Activated T-cell treated with anti-CD3 and anti-CD28 coated beads, Interleukin-2, amount 50 U/mL, for 24 hours (primary cell): ENCODE data around the gene CIART.
A peak's percentile ranks its signal among the peaks of the same experiment; 100 is the strongest.
"Not testable (repeated sequence)": the region's sequence is repeated elsewhere in the genome, so short reads cannot be mapped to it uniquely, and the experiment has no call there.

ENCODE experiments used
- DNase-seq: peaks from one replicate; pipeline ENCODE4 v3.0.0-alpha.2; 2020
- H3K27ac Mint-ChIP-seq: 2 replicates; pipeline ENCODE4 v1.8.0; 2020; ENCODE audit warnings: mild to moderate bottlenecking, mixed read lengths
- H3K27me3 Mint-ChIP-seq: 2 replicates; pipeline ENCODE4 v1.8.0; 2020; ENCODE audit warnings: mixed read lengths
- H3K36me3 Mint-ChIP-seq: 2 replicates; pipeline ENCODE4 v1.8.0; 2020; ENCODE audit warnings: low read depth, mixed read lengths
- H3K4me1 Mint-ChIP-seq: 2 replicates; pipeline ENCODE4 v1.8.0; 2020; ENCODE audit warnings: low read depth, mixed read lengths
- H3K4me3 Mint-ChIP-seq: 2 replicates; pipeline ENCODE4 v1.8.0; 2020; ENCODE audit warnings: mild to moderate bottlenecking, moderate library complexity, mixed read lengths
- H3K9me3 Mint-ChIP-seq: 2 replicates; pipeline ENCODE4 v1.8.0; 2020; ENCODE audit warnings: mixed read lengths

CIART gene

GRCh38 chr1:150311762-150312161 is 29.4 kb downstream of the CIART start:
- Mint-ChIP-seq H3K4me1 (no peaks in the 10 kb centered on the region), H3K27me3 (no peaks in the 10 kb centered on the region)

GRCh38 chr1:150314691-150315090 is 32.3 kb downstream of the CIART start:
- not testable (repeated sequence) for H3K27ac Mint-ChIP-seq, H3K27me3 Mint-ChIP-seq, H3K36me3 Mint-ChIP-seq, H3K4me3 Mint-ChIP-seq, H3K9me3 Mint-ChIP-seq, H3K4me1 Mint-ChIP-seq, DNase-seq

More at GRCh38 chr1:150311762-150312161, 29.4 kb downstream of the CIART start:
- Mint-ChIP-seq H3K27ac (no peak overlapping the region), H3K9me3 (no peaks in the 10 kb centered on the region), H3K4me3 (no peak overlapping the region), H3K36me3 (peaks cover 31% of the 10 kb centered on the region)
- DNase-seq: no peak

GRCh38 chr1:150320667-150320978 is 38.3 kb downstream of the CIART start:
- Mint-ChIP-seq H3K27ac (peak overlapping the region; percentile 100), H3K4me1 (peaks cover 33% of the 10 kb centered on the region), H3K27me3 (no peaks in the 10 kb centered on the region), H3K36me3 (peaks cover 43% of the 10 kb centered on the region), H3K4me3 (peak overlapping the region; percentile 100), H3K9me3 (no peaks in the 10 kb centered on the region)
- no peak for DNase-seq

GRCh38 chr1:150321826-150322166 is 39.4 kb downstream of the CIART start:
- Mint-ChIP-seq H3K9me3 (no peaks in the 10 kb centered on the region), H3K4me1 (peaks cover 42% of the 10 kb centered on the region), H3K27ac (peak overlapping the region; percentile 100), H3K36me3 (peaks cover 55% of the 10 kb centered on the region), H3K4me3 (peak overlapping the region; percentile 100), H3K27me3 (no peaks in the 10 kb centered on the region)
- peak; percentile 34 for DNase-seq

- peaks cover 60% of the 10 kb centered on the region for H3K36me3 Mint-ChIP-seq
- H3K4me1 Mint-ChIP-seq: peaks cover 44% of the 10 kb centered on the region
- no peak for DNase-seq
- H3K4me3 Mint-ChIP-seq: peak overlapping the region; percentile 100
- peak overlapping the region; percentile 100 for H3K27ac Mint-ChIP-seq
- no peaks in the 10 kb centered on the region for H3K9me3 Mint-ChIP-seq
- H3K27me3 Mint-ChIP-seq: no peaks in the 10 kb centered on the region
Observed at GRCh38 chr1:150322310-150322709, 40.0 kb downstream of the CIART start.

- no peaks in the 10 kb centered on the region for H3K9me3 Mint-ChIP-seq
- no peak overlapping the region for H3K4me3 Mint-ChIP-seq
- peaks cover 91% of the 10 kb centered on the region for H3K36me3 Mint-ChIP-seq
- no peaks in the 10 kb centered on the region for H3K27me3 Mint-ChIP-seq
- peaks cover 9% of the 10 kb centered on the region for H3K4me1 Mint-ChIP-seq
- peak overlapping the region; percentile 39 for H3K27ac Mint-ChIP-seq
- no peak for DNase-seq
Observed at GRCh38 chr1:150332651-150333290, 50.4 kb downstream of the CIART start.
